Measurements from ENCODE around the gene CDRT15L2.
"Not testable (repeated sequence)": the region's sequence is repeated elsewhere in the genome, so short reads cannot be mapped to it uniquely, and the experiment has no call there.

Gene CDRT15L2

GRCh38 chr17:20579424-20579823 lies at the start of gene CDRT15L2:
Gene CDRT15L2 (plus strand): TSS chr17:20579724. CDS start chr17:20579744, 20 bp downstream.
- not testable (repeated sequence) for H3K4me3 ChIP-seq (ENCODE audit: low read depth, low read length)

GRCh38 chr17:20530104-20530503 lies 49.4 kb upstream of the CDRT15L2 start:
- not testable (repeated sequence) for H3K4me3 ChIP-seq (ENCODE audit: low read depth, low read length)

GRCh38 chr17:20532544-20533090 lies 46.9 kb upstream of the CDRT15L2 start:
- H3K4me3 ChIP-seq (ENCODE audit: low read depth, low read length) = peak overlapping the region; percentile 48

GRCh38 chr17:20533206-20533605 lies 46.3 kb upstream of the CDRT15L2 start:
- H3K4me3 ChIP-seq (ENCODE audit: low read depth, low read length) = peak overlapping the region; percentile 48

- not testable (repeated sequence) for H3K4me3 ChIP-seq (ENCODE audit: low read depth, low read length)
Measured at GRCh38 chr17:20534711-20535550, 44.6 kb upstream of the CDRT15L2 start.

GRCh38 chr17:20540414-20540813 lies 39.1 kb upstream of the CDRT15L2 start:
- not testable (repeated sequence) for H3K4me3 ChIP-seq (ENCODE audit: low read depth, low read length)

GRCh38 chr17:20540865-20541264 lies 38.7 kb upstream of the CDRT15L2 start:
- H3K4me3 ChIP-seq (ENCODE audit: low read depth, low read length) = not testable (repeated sequence)

GRCh38 chr17:20541853-20542546 lies 37.5 kb upstream of the CDRT15L2 start:
- H3K4me3 ChIP-seq (ENCODE audit: low read depth, low read length) = not testable (repeated sequence)

GRCh38 chr17:20547923-20548322 lies 31.6 kb upstream of the CDRT15L2 start:
- not testable (repeated sequence) for H3K4me3 ChIP-seq (ENCODE audit: low read depth, low read length)

GRCh38 chr17:20552920-20553319 lies 26.6 kb upstream of the CDRT15L2 start:
- not testable (repeated sequence) for H3K4me3 ChIP-seq (ENCODE audit: low read depth, low read length)

- not testable (repeated sequence) for H3K4me3 ChIP-seq (ENCODE audit: low read depth, low read length)
Measured at GRCh38 chr17:20554728-20555127, 24.8 kb upstream of the CDRT15L2 start.

GRCh38 chr17:20555135-20556010 lies 24.2 kb upstream of the CDRT15L2 start:
- H3K4me3 ChIP-seq (ENCODE audit: low read depth, low read length) = not testable (repeated sequence)

- not testable (repeated sequence) for H3K4me3 ChIP-seq (ENCODE audit: low read depth, low read length)
Measured at GRCh38 chr17:20558096-20558495, 21.4 kb upstream of the CDRT15L2 start.

GRCh38 chr17:20559018-20559417 lies 20.5 kb upstream of the CDRT15L2 start:
- H3K4me3 ChIP-seq (ENCODE audit: low read depth, low read length) = not testable (repeated sequence)

GRCh38 chr17:20562587-20562986 lies 16.9 kb upstream of the CDRT15L2 start:
- no peak overlapping the region for H3K4me3 ChIP-seq (ENCODE audit: low read depth, low read length)
- no peak for TF ChIP-seq CTCF (IDR thresholded peaks at IDR 0.05; ENCODE audit: borderline replicate concordance, insufficient read depth, low read depth, low read length)

- H3K4me3 ChIP-seq (ENCODE audit: low read depth, low read length) = not testable (repeated sequence)
Measured at GRCh38 chr17:20565245-20565644, 14.3 kb upstream of the CDRT15L2 start.
